CD4-positive, alpha-beta T cell (primary cell): Measurements from ENCODE around the gene PSEN1. TPM values are rescaled to one million over a fixed set of nuclear protein-coding genes. Genes with fewer than 3 reads are reported as not detected.

Source experiments
- ATAC-seq: fragments of 200-7000 bp; cut with Tn5 transposase; one replicate; pipeline ENCODE4 v1.10.0; 2022; ENCODE audit warnings: mild to moderate bottlenecking; ENCODE audit not compliant: poor library complexity
- CTCF ChIA-PET: fragments of 350-600 bp; sonication (Branson Sonifier 250); formaldehyde crosslinking; loops from one replicate; lab custom pipeline; 2021; ENCODE audit warnings: antibody characterized with exemption, inconsistent platforms; lab: Charles Lee
- POLR2A ChIA-PET: fragments of 350-600 bp; sonication (Branson Sonifier 250); formaldehyde crosslinking; loops from one replicate; lab custom pipeline; 2021; ENCODE audit warnings: antibody characterized with exemption, inconsistent platforms; lab: Charles Lee
- DNase-seq, 14 experiments: peaks; one replicate each; pipeline ENCODE4 v3.0.0-alpha.2; 2013 to 2020; ENCODE audit warnings: mixed read lengths in 2 of 14
- H3K27ac ChIP-seq, 2 donors: one replicate each; pipeline versions ENCODE4 v1.5.1 to v1.7.0; 2013; ENCODE audit warnings: low read length in 2 of 2, low read depth in 1 of 2, mild to moderate bottlenecking in 1 of 2
- H3K27me3 ChIP-seq, 2 experiments: 1 replicate in 1 of 2; 2 replicates in 1 of 2; pipeline versions ENCODE4 v1.6.1 to v1.7.0; 2013; ENCODE audit warnings: low read length in 2 of 2, control low read depth in 1 of 2, mild to moderate bottlenecking in 1 of 2, moderate library complexity in 1 of 2; ENCODE audit not compliant: insufficient read depth in 2 of 2, control insufficient read depth in 1 of 2
- H3K36me3 ChIP-seq: one replicate; pipeline ENCODE4 v1.6.1; 2013; ENCODE audit warnings: low read length, control low read depth; ENCODE audit not compliant: insufficient read depth
- H3K4me1 ChIP-seq: one replicate; pipeline ENCODE4 v1.6.1; 2013; ENCODE audit warnings: low read length, control low read depth; ENCODE audit not compliant: insufficient read depth
- H3K4me3 ChIP-seq: one replicate; pipeline ENCODE4 v1.5.1; 2013; ENCODE audit warnings: mild to moderate bottlenecking, low read length, moderate library complexity
- H3K9me3 ChIP-seq, 2 experiments: 1 replicate in 1 of 2; 2 replicates in 1 of 2; pipeline versions ENCODE4 v1.6.1 to v1.7.0; 2013; ENCODE audit warnings: low read length in 2 of 2, mild to moderate bottlenecking in 2 of 2, control low read depth in 1 of 2, moderate library complexity in 1 of 2; ENCODE audit not compliant: control insufficient read depth in 1 of 2, insufficient read depth in 1 of 2
- H3K27ac Mint-ChIP-seq: one replicate; pipeline ENCODE4 v1.8.0; 2020; ENCODE audit warnings: mixed read lengths
- H3K27me3 Mint-ChIP-seq: one replicate; pipeline ENCODE4 v1.8.0; 2021; ENCODE audit warnings: mixed read lengths
- H3K36me3 Mint-ChIP-seq: one replicate; pipeline ENCODE4 v1.8.0; 2021; ENCODE audit warnings: low read depth, mixed read lengths
- H3K4me1 Mint-ChIP-seq: one replicate; pipeline ENCODE4 v1.8.0; 2021; ENCODE audit warnings: low read depth, mixed read lengths
- H3K4me3 Mint-ChIP-seq: one replicate; pipeline ENCODE4 v1.8.0; 2020; ENCODE audit warnings: mild to moderate bottlenecking, mixed read lengths
- H3K9me3 Mint-ChIP-seq: one replicate; pipeline ENCODE4 v1.8.0; 2020; ENCODE audit warnings: mixed read lengths
- intact Hi-C, 2 experiments: fragments of 100-400 bp; cut with DNase I in 1 of 2; cut with micrococcal nuclease in 1 of 2; formaldehyde crosslinking; loops; one replicate each; pipeline versions ENCODE4 v1.15.1 to v1.9.0; 2023 to 2025; cut with DNase I, micrococcal nuclease
- total RNA-seq, 174 experiments: library from RNA in 2 of 174; stranded (reverse) in 2 of 174; gene quantifications; one replicate each; pipeline ENCODE4 v1.2.3 and lab custom pipeline; 2021 to 2026
- TF ChIP-seq, protein P1 (sequence below): fragments of 200-600 bp; IDR thresholded peaks from one replicate; pipeline ENCODE4 v1.8.0; 2022; ENCODE audit warnings: antibody characterized with exemption, mild to moderate bottlenecking

PSEN1 gene
- total RNA-seq, 2 experiments from 2014 or later: 27.1 to 28.3 TPM

DNA sequence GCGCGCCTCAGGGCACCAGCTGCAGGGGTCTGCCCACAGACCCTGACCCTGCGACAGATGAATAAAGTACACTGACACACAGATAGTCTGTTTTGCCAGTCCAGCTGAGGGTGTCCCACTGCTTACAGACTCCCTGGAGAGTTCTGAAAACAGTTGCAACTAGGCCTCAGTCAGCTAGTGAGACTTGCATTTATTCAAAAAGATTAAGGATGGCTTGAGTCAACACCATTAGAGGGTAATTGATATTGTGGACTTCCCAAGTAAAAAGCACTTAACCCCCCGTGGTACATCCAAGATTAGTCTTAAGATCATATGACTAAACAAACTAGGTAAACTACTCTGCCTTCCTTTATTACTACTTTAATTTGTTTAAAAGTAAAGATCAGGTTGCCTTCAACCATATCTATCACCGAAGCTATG is 11.1 kb upstream of the PSEN1 start:
- H3K4me3 ChIP-seq: no peak overlapping the region
- H3K27ac ChIP-seq: no peak overlapping the region
- no peaks in the 10 kb centered on the region for H3K9me3 ChIP-seq
- no peak for ATAC-seq
- DNase-seq: no peak
- TF ChIP-seq, protein P1, sequence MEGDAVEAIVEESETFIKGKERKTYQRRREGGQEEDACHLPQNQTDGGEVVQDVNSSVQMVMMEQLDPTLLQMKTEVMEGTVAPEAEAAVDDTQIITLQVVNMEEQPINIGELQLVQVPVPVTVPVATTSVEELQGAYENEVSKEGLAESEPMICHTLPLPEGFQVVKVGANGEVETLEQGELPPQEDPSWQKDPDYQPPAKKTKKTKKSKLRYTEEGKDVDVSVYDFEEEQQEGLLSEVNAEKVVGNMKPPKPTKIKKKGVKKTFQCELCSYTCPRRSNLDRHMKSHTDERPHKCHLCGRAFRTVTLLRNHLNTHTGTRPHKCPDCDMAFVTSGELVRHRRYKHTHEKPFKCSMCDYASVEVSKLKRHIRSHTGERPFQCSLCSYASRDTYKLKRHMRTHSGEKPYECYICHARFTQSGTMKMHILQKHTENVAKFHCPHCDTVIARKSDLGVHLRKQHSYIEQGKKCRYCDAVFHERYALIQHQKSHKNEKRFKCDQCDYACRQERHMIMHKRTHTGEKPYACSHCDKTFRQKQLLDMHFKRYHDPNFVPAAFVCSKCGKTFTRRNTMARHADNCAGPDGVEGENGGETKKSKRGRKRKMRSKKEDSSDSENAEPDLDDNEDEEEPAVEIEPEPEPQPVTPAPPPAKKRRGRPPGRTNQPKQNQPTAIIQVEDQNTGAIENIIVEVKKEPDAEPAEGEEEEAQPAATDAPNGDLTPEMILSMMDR: no peak
- peak overlapping the region; percentile 0 for H3K27ac Mint-ChIP-seq
- peaks cover 32% of the 10 kb centered on the region for H3K36me3 ChIP-seq
- H3K27me3 Mint-ChIP-seq: no peaks in the 10 kb centered on the region
- no peaks in the 10 kb centered on the region for H3K9me3 Mint-ChIP-seq
- peaks cover 7% of the 10 kb centered on the region for H3K4me1 Mint-ChIP-seq
- ChIA-PET CTCF (no interaction called here), POLR2A (interaction anchor here (1.7 to 1.8 kb wide), 2 partner anchors 11 to 67 kb away, joined by 6 to 8 read pairs; partner anchors contain the start of gene RBM25)
- H3K4me3 Mint-ChIP-seq: no peak overlapping the region
- intact Hi-C loops: no loop called here
- no peaks in the 10 kb centered on the region for H3K27me3 ChIP-seq
- H3K36me3 Mint-ChIP-seq: peaks cover 66% of the 10 kb centered on the region
- H3K4me1 ChIP-seq: no peaks in the 10 kb centered on the region

DNA sequence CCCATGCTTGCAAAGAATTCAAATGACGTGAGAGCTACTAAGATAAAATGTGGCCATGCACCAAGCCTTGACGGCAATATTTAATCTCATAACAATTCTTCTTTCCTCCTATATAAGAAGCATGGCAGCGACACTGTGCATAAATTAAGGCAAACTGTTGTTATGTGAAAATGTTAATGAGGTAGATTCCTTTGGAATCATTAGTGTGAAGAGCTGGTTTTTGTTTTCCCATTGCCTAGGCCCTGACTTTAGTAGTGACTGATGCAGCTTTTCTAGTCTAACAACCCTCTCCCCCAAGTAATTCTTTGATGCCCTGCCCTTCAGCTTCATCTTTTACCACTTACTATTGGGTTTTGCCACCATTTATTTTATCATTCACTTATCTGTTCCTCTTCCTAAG is 10.6 kb upstream of the PSEN1 start:
- H3K9me3 Mint-ChIP-seq: no peaks in the 10 kb centered on the region
- H3K4me1 Mint-ChIP-seq: peaks cover 7% of the 10 kb centered on the region
- Histone ChIP-seq H3K4me3 (no peak overlapping the region), H3K4me1 (no peaks in the 10 kb centered on the region), H3K36me3 (peaks cover 27% of the 10 kb centered on the region), H3K27ac (no peak overlapping the region), H3K27me3 (no peaks in the 10 kb centered on the region), H3K9me3 (no peaks in the 10 kb centered on the region)
- no peak overlapping the region for H3K4me3 Mint-ChIP-seq
- ChIA-PET CTCF (interaction anchor here (0.8 kb wide), 1 partner anchor 37 kb away, joined by 3 read pairs; no protein-coding TSS in a partner anchor), POLR2A (interaction anchor here (1.7 to 1.8 kb wide), 2 partner anchors 10 to 67 kb away, joined by 6 to 8 read pairs; partner anchors contain the start of gene RBM25)
- no peaks in the 10 kb centered on the region for H3K27me3 Mint-ChIP-seq
- TF ChIP-seq, protein P1: no peak
- peaks cover 61% of the 10 kb centered on the region for H3K36me3 Mint-ChIP-seq
- H3K27ac Mint-ChIP-seq: no peak overlapping the region
- DNase-seq (no peak), ATAC-seq (no peak)
- intact Hi-C loops: no loop called here

DNA sequence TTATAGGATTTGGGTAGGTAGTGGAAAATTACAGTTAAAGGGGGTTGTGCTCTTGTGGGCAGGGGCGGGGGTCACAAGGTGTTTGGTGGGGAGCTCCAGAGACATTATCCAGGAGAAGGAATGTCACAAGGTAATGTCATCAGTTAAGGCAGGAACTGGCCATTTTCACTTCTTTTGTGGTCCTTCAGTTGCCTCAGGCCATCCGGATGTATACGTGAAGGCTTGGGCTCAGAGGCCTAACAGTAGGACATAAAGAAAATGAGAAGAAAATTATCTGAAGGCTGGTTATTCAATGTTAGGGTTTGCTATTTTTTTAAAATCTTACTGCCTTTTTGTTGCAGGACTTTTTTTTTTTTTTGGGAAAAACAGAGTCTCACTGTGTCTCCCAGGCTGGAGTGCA is 2.5 kb upstream of the PSEN1 start:
- Mint-ChIP-seq H3K36me3 (peaks cover 17% of the 10 kb centered on the region), H3K4me1 (peaks cover 21% of the 10 kb centered on the region), H3K27ac (no peak overlapping the region), H3K9me3 (peaks cover 12% of the 10 kb centered on the region), H3K4me3 (no peak overlapping the region), H3K27me3 (no peaks in the 10 kb centered on the region)
- ChIA-PET CTCF (no interaction called here), POLR2A (no interaction called here)
- DNase-seq (no peak), ATAC-seq (no peak)
- Histone ChIP-seq H3K36me3 (no peaks in the 10 kb centered on the region), H3K4me3 (no peak overlapping the region), H3K27ac (no peak overlapping the region), H3K4me1 (peaks cover 19% of the 10 kb centered on the region), H3K27me3 (no peaks in the 10 kb centered on the region), H3K9me3 (peaks cover 0 to 8% of the 10 kb centered on the region in 2 experiments)
- intact Hi-C loops: no loop called here
- TF ChIP-seq, protein P1: no peak
